Measurements from ENCODE around the gene UQCRHL.

Gene UQCRHL

DNA sequence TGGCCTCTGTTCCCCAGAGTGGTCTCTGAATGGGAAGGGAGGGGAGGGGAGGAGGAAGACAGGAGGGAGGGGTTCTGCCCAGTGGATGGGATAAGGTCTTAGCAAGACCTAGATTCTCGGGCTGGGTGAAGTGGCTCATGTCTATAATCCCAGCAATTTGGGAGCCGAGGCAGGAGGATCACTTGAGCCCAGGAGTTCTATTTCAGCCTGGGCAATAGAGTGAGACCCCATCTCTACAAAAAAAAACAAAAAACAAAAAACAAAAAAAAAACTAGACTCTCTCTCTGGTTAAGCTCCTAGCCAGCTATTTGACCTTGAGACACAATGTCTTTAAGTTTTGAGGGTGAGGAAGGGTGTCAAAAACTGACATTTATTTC, 11.4 kb downstream of the UQCRHL start:
- DNase-seq: no peak

DNA sequence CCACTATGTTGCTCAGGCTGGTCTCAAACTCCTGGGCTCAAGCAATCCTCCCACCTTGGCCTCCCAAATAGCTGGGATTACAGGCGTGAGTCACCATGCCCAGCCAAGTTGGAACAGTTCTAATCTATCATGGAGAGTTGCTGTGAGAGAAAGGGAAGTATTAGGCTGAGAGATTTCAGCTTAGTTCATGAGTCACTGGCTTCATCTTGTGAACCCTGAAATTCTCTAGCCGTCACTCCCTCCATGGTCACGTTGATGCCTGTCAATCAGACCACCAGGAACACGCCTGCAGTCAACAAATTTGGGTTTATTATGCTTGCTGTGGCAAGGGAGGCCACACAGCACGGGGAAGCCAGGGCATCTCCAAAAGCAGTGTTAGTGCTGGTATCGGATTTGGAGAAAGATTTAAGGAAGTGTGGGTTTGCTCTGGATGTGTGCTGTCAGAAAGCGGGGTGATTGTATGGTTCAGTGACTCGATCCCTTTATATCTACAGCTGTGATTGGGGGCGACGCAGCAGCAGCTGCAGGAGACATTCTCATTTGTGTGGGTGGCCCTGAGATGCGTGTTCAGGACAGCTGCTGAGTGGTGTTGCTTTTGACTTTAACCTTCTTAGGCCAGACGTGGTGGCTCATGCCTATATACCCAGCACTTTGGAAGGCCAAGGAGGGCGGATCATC, 18.7 kb downstream of the UQCRHL start:
- DNase-seq: no peak

DNA sequence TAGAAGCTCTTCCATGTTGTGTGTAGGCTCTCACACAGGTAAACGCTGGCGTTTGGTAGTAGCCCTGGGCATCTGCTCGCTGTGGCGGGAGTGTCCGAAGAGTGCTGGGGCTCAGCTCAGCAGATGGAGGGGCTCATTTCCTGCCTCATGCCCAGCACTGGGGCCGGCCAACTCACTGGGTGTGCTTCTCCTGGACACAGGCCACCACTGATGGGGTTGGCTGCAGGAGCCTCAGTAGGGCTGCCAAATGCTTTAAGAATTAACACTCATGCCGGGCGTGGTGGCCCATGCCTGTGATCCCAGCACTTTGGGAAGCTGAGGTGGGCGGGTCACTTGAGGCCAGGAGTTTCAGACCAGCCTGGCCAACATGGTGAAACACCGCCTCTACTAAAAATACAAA, 20.9 kb downstream of the UQCRHL start:
- DNase-seq: no peak

DNA sequence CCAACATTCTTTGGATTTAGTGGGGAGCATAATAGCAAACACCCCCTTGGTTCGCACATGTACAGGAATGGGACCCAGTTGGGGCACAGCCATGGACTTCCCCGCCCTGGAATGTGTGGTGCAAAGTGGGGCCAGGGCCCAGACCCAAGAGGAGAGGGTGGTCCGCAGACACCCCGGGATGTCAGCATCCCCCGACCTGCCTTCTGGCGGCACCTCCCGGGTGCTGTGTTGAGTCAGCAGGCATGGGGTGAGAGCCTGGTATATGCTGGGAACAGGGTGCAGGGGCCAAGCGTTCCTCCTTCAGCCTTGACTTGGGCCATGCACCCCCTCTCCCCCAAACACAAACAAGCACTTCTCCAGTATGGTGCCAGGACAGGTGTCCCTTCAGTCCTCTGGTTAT, 21.8 kb downstream of the UQCRHL start:
- DNase-seq: no peak

DNA sequence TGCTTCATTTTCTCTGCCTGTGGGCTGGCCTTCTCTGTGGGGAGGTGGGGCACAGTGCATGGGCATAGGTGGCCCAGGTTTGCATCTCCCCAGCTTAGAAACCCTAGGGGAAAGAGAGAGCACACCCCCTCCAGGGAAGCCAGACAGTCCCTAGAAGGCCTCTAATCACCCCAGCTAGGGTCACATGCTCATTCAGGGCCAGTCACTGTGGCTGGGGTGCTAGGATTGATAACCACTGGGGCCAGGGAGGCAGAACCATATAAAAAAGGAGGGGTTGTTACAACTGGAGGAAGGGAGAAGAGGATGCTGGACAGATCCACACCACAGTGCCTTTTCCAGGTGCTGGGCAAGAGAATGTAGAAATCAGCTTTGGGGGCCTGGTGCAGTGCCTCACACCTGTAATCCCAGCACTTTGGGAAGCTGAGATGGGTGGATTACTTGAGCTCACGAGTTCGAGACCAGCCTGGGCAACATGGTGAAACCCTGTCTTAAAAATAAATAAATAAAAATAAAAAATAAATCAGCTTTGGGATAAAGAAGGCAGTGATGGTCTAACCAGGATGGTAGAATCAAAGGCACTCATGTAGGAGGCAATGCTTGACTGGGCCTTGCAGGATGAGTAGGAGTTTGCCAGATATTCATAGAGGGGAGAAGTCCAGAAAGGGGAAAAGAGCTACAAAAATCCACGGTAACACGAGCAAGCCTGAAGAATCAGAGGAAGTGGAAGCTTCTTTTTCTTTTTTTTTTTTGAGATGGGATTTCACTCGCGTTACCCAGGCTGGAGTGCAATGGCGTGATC, 29.3 kb downstream of the UQCRHL start:
- no peak for DNase-seq

DNA sequence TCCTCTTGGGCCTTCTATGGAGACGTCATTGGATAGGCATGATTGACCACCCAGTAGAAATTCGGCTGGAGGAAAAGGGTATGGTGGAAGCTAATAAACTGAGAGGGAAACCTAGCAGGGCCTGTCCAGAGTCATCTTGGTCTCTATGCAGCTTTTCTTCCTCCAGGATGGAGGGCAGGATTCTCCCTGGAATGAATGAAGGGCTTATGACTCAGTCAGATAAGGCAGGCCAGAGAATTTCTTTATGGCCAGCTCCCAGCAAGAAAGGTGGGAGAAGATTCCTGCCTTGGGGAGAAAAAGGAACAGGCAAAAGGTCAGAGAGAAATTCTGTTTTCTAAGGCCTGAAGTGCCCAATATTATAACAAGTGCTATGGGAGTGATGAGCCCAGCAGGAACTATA, 31.7 kb downstream of the UQCRHL start:
- DNase-seq: no peak

DNA sequence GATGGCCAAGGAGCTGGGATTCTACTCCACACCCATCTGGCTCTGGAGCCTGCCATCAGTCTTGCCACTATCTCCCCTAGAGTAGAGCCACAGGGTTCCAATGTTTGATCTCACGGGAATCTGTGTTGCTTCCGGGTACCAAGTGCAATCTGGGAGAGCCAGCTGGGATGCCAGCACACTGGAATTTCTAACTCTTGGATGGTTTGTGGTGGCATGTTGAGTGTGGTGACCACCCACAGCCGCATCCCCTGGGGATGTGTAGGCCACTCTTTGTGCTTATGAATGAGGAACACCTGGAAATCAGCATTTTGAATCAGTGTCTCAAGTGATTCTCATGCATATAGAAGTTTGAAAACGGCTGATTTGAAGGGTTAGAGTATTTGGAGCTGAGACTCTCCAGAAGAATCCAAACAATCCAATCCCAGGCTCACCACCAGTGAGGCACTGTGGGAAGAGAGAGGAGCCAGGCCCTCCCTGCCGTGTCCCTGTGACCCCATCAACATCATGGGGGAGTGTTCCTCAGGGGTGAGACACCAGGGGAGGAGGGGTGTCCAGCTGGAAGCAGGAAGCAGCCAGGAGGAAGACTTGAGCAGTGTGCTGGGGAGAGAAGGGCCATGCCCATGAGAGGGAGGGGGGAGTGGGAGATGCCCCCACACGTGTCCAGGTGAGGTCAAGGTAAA, 35.5 kb downstream of the UQCRHL start:
- DNase-seq: no peak

DNA sequence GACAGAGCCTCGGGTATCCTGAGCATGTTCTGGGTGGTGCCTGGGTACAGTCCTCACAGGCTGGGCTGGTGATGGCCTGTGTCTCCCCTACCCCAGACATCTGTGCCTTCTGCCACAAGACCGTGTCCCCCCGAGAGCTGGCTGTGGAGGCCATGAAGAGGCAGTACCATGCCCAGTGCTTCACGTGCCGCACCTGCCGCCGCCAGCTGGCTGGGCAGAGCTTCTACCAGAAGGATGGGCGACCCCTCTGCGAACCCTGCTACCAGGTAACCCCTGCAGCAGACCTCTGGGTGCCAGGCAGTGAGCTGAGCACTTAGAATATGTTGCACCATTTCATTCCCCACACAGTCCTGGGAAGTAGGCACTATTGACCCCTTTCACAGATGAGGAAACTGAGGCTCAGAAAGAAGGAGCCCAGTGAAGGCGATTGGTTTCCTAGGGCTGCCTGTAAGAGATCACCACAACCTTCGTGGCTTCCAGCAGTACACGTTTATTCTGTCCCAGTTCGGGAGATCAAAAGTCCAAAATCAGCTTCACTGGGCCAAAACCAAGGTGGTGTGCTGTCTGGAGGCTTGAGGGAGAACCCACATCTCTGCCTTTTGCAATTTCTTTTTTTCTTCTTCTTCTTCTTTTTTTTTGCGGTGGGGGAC, 37.0 kb downstream of the UQCRHL start:
- no peak for DNase-seq

DNA sequence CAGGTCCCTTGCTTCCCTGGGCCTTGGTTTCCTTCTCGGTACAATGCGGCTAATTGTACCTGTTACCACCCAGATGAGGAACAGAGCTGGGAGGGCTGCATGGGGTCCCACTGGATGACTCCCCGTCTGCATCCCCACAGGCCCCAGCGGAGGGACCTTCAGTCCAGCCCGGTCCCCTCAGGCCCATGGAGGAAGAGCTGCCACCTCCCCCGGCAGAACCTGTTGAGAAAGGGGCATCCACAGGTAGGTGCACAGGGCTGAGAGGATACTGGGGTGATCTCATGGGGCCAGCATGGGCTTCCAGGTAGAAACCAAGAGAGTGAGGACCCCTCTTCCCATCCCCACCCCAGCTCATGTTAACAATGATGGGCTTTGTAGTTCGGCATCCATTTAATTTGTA, 39.1 kb downstream of the UQCRHL start:
- DNase-seq: no peak

DNA sequence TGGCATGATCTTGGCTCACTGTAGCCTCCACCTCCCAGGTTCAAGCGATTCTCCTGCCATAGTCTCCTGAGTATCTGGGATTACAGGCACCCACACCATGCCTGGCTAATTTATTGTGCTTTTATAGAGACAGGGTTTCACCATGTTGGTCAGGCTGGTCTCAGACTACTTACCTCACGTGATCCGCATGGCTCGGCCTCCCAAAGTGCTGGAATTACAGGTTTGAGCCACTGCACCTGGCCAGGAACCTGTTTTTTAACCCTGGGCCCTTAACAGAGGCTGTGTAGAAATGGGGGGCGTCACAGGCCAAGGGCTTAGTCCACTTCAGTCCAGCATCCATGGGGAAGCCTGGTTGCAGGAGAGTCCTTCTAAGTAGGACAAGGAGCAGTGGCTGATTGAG, 39.5 kb downstream of the UQCRHL start:
- no peak for DNase-seq

DNA sequence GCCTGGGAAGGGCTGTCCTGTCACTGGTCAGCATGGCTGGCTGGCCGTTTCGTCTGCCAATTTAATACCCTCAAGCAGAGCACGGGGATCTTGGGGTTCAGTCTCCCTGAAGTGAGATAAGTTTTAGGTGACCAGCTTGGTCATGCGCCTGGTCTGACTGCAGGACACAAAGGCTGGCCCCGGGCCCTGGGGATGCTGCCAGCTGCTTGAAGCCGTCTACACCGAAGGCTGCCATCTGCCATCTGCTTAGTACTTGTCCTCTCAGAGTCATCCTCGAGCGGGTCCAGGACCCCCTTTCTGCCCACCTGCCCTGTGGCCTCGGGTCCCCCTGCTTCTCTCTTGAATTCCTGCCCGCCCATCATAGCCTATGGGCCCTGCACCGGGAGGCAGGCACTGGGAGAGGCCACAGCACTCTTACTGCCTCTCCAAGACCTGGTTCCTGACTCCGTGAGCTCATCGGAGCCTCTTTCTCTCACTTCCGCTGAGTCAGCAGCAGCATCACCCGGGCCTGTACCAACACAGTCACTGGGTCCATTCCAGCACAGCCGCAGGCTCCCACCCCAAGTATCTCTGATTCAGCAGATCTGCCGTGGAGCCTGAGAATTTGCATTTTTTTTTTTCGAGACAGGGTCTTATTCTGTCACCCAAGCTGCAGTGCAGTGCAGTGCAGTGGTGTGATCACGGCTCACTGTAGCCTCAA, 41.8 kb downstream of the UQCRHL start:
- DNase-seq: no peak

DNA sequence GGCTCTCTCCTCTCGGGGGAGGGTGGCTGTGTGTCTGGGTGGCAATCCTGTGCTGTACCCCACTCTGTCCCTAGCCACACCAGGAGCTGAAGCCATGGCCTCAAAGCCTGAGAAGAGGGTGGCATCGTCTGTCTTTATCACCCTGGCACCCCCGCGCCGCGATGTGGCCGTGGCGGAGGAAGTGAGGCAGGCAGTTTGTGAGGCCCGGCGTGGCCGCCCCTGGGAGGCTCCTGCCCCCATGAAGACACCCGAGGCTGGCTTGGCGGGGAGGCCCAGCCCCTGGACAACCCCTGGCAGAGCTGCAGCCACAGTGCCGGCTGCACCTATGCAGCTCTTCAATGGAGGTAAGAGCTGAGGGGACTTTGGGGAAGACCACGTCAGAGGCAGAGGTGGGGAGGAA, 42.6 kb downstream of the UQCRHL start:
- no peak for DNase-seq

DNA sequence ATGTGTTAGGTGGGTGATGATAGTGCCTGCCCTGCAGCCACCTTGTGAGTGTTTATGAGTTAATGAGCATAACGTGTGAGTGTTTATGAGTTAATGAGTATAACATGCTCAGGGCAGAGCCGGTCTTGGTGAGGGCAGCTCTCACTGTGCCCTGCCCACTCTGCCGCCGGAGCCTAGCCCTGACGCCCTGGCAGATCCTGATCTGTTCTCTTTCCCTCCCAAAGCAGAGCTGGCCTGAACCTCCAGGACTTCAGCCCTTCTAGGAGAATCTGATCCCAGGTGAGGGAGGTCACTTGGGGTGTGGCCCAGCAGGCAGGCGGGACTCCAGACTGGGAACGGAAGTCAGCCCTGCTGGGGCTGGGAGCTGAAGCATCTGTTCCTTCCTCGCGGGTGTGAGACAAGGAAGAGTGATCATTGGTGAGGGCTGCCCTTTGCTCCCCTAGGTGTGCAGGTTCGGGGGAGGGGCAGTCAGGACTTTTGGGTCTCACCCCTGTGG, 43.1 kb downstream of the UQCRHL start:
- DNase-seq: no peak

DNA sequence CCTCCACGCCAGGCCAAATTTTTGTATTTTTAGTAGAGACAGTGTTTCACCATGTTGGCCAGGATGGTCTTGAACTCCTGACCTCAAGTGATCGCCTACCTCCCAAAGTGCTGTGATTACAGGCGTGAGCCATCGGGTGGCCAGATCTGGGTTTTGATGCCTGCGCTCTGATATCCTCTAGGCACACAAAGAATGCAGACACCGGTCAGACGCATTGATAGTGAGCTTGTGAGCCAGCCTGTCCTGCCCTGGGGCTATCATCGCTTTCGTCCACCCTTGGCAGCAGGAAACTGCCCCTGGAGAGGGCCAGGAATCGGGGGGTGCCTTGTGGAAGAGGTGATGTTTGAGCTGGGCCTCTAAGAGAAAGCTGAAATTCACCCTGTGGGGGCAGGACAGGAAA, 44.9 kb downstream of the UQCRHL start:
- DNase-seq: no peak

DNA sequence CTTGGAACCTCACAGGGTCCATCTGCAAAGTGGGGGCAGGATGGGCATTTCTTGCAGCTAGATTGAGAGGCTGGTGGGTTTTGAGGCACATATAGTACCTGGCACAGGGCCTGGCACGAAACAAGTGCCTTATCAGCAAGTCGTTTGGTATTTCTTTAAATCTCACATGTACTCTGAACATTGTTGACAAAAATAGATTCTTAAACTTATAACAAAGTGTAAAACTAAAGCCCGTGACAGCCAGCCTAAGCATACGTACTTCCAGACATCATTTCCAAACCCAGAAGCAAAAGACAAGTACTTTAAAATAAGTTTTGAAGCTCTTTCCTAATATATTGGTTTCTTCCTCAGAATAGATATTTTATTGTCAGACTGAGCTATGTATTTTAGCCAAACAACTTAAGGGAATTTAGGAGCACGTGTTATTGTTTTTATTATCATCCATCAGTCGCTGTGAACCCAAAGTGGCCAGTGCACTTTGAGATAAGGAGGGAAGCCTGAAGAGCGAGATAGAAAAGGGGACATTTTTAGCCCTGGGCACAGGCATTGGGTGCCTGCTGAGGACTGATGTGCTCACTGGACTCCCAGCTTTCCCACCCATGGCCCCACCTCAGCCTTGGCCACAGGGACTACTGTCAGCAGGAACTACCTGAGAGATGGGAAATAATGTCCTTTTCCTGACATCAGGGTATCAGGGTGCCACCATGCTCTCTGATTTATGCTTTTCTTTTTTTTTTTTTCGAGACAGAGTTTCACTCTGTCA, 45.9 kb downstream of the UQCRHL start:
- no peak for DNase-seq

DNA sequence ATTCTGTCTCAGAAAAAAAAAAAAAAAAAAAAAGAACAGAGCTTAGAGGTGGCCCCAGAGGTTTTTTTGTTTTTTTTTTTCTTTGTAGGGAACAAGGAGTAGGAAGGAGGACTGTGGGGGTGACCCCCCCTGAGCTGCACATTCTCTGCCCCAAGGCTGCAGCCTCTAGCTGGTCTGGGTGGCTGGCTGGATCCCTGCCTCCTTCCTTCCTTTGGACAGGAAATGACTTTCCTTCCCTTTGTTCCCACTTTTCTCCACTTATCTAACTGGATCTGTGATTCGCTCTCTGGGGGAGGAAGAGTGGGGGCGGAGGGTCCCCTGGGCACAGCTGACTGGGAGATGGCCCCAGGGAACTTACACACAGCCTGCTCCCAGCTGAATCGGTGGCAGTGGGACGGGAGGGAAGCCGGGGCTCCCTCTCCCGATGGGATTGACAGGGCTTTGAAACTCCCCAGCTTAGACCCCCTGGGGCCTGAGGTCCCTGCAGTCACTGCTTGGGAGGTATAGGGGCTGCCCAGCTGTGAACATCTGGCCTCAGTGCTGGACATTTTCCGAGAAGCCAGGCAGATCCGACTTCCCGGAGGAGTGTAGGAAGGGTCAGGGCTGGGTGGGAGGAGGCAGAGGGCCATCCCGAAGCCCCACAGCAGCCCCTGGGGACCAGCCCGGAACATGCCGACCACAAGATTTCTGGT, 46.8 kb downstream of the UQCRHL start:
- DNase-seq: no peak

DNA sequence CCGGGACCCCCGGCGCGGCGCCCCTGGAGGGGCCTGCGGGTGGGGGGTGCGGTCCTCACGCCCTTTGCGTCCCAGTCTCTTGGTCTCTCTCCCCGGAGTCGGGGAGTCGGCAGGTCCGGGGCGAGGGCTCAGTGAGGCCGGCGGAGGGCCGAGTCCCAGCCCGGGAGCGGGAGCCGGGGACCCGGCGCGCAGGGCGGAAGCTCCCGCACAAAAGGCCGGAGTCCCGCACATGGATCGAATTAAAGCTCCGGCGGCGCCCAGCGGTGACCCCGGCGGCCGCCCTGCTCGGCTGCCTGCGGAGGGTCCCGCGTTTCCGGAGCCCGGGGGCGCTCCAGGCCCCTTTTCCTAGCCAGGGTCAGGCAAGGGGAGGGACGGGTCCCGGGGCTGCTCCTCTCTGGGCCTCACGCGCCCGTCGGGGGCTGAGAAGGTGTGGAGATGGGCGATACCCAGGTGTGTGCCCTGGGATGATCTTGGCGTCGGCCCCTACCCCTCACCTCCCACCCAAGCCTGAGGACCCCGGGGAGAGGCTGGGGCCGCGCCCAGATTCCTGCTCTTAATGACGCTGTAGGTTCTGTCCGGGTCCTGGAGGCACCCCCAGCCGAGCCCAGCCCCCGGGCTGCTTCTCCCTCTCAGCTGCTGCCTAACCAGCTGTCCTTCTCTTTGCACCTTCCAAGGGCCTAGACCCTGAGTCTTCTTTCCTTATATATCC, 48.3 kb downstream of the UQCRHL start:
- no peak for DNase-seq

DNA sequence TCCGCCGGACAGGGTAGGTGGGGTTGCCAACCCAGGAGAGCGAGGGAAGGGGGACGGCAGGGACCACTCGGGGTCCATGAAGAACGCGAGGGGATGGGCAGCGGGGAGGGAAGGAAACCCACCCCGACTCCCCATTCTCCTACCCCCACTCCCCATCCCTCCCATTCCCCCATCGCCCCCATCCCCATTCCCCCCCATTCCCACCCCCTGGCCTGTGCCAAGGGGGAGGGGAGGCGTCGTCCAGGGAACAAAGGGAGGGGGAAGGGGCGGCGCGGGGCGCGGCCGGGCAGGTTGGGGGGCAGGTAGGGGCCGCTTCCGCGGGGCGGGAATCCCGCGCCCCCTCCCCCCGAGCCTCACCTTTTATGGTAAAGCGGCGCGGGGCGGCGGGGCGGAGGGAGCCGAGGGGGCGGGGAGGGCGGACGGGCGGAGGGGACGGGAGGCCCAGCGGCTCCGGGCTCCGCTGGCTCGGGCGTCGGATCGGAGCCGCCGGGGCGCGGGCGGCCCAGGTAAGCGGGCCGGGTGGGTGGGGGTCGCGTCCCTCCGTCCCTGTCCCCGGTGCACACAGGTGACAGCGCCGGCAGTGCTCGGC, 49.0 kb downstream of the UQCRHL start, which contains the start of gene FBLIM1:
Gene FBLIM1, plus strand, starts transcription at position 453 of the 589 bp plus-strand sequence. CDS start 6,189 bp downstream, outside the sequence.
- no peak for DNase-seq

DNA sequence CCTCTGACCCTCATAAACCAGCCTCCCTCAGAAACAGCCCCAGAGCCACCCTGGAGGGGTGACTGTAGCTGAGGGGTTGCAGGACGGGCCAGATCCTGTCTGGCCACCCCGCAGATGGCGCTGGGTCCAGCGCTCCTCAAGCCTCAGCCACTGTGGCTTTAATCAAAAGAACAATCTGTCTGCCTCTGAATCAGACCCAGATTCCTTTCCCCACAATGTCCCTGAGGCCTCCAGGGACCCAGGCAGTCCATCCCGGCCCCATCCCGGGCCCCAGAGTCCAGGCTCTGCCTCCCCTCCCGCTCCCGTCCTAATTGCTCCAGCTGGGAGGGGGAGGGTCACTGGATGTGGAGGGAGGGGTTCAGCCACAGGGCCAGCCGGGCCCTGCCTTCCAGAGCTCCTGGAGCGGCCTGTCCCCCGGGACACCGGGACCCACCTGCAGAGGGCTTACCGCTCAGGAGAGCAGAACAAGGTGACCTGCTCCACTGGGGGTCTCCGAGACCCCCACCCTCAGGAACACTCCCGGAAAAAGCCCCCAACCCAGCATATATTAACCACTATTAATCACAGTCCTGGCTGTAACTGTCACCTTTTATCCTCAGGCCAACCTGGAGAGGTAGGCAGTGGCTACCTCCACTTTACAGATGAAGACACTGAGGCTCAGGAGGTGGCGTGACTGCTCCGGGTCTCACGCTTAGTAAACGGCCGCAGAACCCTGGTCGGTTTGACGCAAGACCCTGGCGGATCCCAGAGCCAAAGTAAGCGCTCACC, 49.7 kb downstream of the UQCRHL start:
- DNase-seq: no peak
